Astrocyte (in vitro differentiated cells and primary cell): ENCODE measurements around the gene ZNF668.

ENCODE experiments used
- CTCF ChIP-seq: IDR thresholded peaks from 2 replicates; pipeline ENCODE4 v1.5.1; 2011; ENCODE audit warnings: low read depth, mild to moderate bottlenecking, inconsistent platforms, low read length, moderate library complexity; ENCODE audit not compliant: insufficient read depth
- EZH2 ChIP-seq: IDR thresholded peaks from 2 replicates; pipeline ENCODE4 v1.6.1; 2012; ENCODE audit warnings: mild to moderate bottlenecking, low read length, inconsistent platforms; ENCODE audit not compliant: insufficient read depth

GRCh38 chr16:31090540-31090939 is 16.5 kb upstream of the ZNF668 start:
- no peak for TF ChIP-seq CTCF
- no peak for TF ChIP-seq EZH2
